Immature natural killer cell (primary cell): ENCODE measurements around the gene FBLN5. TPM values are rescaled to one million over a fixed set of nuclear protein-coding genes. Genes with fewer than 3 reads are reported as not detected.

Experiments
- DNase-seq, 3 donors: peaks; one replicate each; pipeline ENCODE4 v3.0.0; 2022; ENCODE audit warnings: mixed read lengths in 1 of 3
- H3K27ac Mint-ChIP-seq, 6 donors: one replicate each; pipeline ENCODE4 v1.8.0; 2020; ENCODE audit warnings: mixed read lengths in 6 of 6, mild to moderate bottlenecking in 5 of 6, inconsistent platforms in 4 of 6, moderate library complexity in 3 of 6
- H3K27me3 Mint-ChIP-seq, 3 donors: one replicate each; pipeline ENCODE4 v1.8.0; 2020 to 2021; ENCODE audit warnings: low read depth in 3 of 3, mild to moderate bottlenecking in 3 of 3, mixed read lengths in 3 of 3, moderate library complexity in 3 of 3, inconsistent platforms in 1 of 3
- H3K36me3 Mint-ChIP-seq, 3 donors: one replicate each; pipeline ENCODE4 v1.8.0; 2020; ENCODE audit warnings: mixed read lengths in 3 of 3, inconsistent platforms in 2 of 3, mild to moderate bottlenecking in 2 of 3
- H3K4me1 Mint-ChIP-seq, 2 donors: one replicate each; pipeline ENCODE4 v1.8.0; 2020; ENCODE audit warnings: inconsistent platforms in 2 of 2, mild to moderate bottlenecking in 2 of 2, mixed read lengths in 2 of 2, moderate library complexity in 1 of 2
- H3K4me3 Mint-ChIP-seq, 5 donors: one replicate each; pipeline ENCODE4 v1.8.0; 2020; ENCODE audit warnings: mild to moderate bottlenecking in 5 of 5, mixed read lengths in 5 of 5, inconsistent platforms in 3 of 5, moderate library complexity in 3 of 5
- H3K9me3 Mint-ChIP-seq, 6 donors: one replicate each; pipeline ENCODE4 v1.8.0; 2020; ENCODE audit warnings: mild to moderate bottlenecking in 6 of 6, mixed read lengths in 6 of 6, inconsistent platforms in 4 of 6, moderate library complexity in 3 of 6
- polyA plus RNA-seq, 3 donors: library from polyadenylated mRNA; unstranded; fragments of 300-500 nt; fragmentation: Illumina TruSeq; gene quantifications; one replicate each; pipeline ENCODE4 v1.2.3, GENCODE V29; 2021

FBLN5 gene
- polyA plus RNA-seq, 3 donors from 2014 or later: 3.0 to 3.8 (median 3.0) TPM

- no peaks in the 10 kb centered on the region for H3K9me3 Mint-ChIP-seq
Observed at GRCh38 chr14:91934554-91935285, 12.8 kb downstream of the FBLN5 start.

GRCh38 chr14:91931478-91932088 lies 15.9 kb downstream of the FBLN5 start:
- Mint-ChIP-seq H3K27me3 (peaks cover 0 to 3% (median 2%) of the 10 kb centered on the region in 3 donors), H3K9me3 (no peaks in the 10 kb centered on the region), H3K27ac (peak overlapping the region in 1 of 6 donors; percentile 9), H3K4me1 (no peaks in the 10 kb centered on the region), H3K4me3 (no peak overlapping the region), H3K36me3 (no peaks in the 10 kb centered on the region)
- no peak for DNase-seq

More at GRCh38 chr14:91934554-91935285, 12.8 kb downstream of the FBLN5 start:
- Mint-ChIP-seq H3K36me3 (no peaks in the 10 kb centered on the region), H3K4me3 (no peak overlapping the region), H3K4me1 (no peaks in the 10 kb centered on the region), H3K27ac (no peak overlapping the region), H3K27me3 (peaks cover 0 to 3% (median 2%) of the 10 kb centered on the region in 3 donors)
- DNase-seq: no peak

- Mint-ChIP-seq H3K27me3 (peaks cover 0 to 3% (median 2%) of the 10 kb centered on the region in 3 donors), H3K4me1 (no peaks in the 10 kb centered on the region), H3K36me3 (no peaks in the 10 kb centered on the region), H3K4me3 (no peak overlapping the region), H3K9me3 (no peaks in the 10 kb centered on the region), H3K27ac (no peak overlapping the region)
- DNase-seq: no peak
Observed at GRCh38 chr14:91929700-91930099, 17.8 kb downstream of the FBLN5 start.

GRCh38 chr14:91927800-91928199 lies 19.7 kb downstream of the FBLN5 start:
- Mint-ChIP-seq H3K27ac (no peak overlapping the region), H3K4me1 (no peaks in the 10 kb centered on the region), H3K27me3 (peaks cover 0 to 3% (median 3%) of the 10 kb centered on the region in 3 donors), H3K4me3 (no peak overlapping the region), H3K9me3 (no peaks in the 10 kb centered on the region), H3K36me3 (no peaks in the 10 kb centered on the region)
- DNase-seq: no peak

GRCh38 chr14:91927191-91927590 lies 20.3 kb downstream of the FBLN5 start:
- peaks cover 0 to 3% (median 0%) of the 10 kb centered on the region in 3 donors for H3K27me3 Mint-ChIP-seq
- H3K27ac Mint-ChIP-seq: no peak overlapping the region
- no peaks in the 10 kb centered on the region for H3K4me1 Mint-ChIP-seq
- no peaks in the 10 kb centered on the region for H3K9me3 Mint-ChIP-seq
- no peaks in the 10 kb centered on the region for H3K36me3 Mint-ChIP-seq
- DNase-seq: no peak
- no peak overlapping the region for H3K4me3 Mint-ChIP-seq

GRCh38 chr14:91926131-91926890 lies 21.2 kb downstream of the FBLN5 start:
- peaks cover 0 to 3% (median 0%) of the 10 kb centered on the region in 3 donors for H3K27me3 Mint-ChIP-seq
- no peak overlapping the region for H3K4me3 Mint-ChIP-seq
- no peak for DNase-seq
- H3K9me3 Mint-ChIP-seq: peaks cover 0 to 1% (median 0%) of the 10 kb centered on the region in 6 donors
- H3K4me1 Mint-ChIP-seq: no peaks in the 10 kb centered on the region
- H3K36me3 Mint-ChIP-seq: no peaks in the 10 kb centered on the region
- H3K27ac Mint-ChIP-seq: no peak overlapping the region

- no peak overlapping the region for H3K4me3 Mint-ChIP-seq
- no peaks in the 10 kb centered on the region for H3K4me1 Mint-ChIP-seq
- peaks cover 0 to 5% (median 0%) of the 10 kb centered on the region in 3 donors for H3K27me3 Mint-ChIP-seq
- no peaks in the 10 kb centered on the region for H3K36me3 Mint-ChIP-seq
- no peak for DNase-seq
- H3K27ac Mint-ChIP-seq: no peak overlapping the region
- H3K9me3 Mint-ChIP-seq: peaks cover 0 to 1% (median 0%) of the 10 kb centered on the region in 6 donors
Observed at GRCh38 chr14:91925727-91926121, 21.8 kb downstream of the FBLN5 start.

- H3K27me3 Mint-ChIP-seq: peaks cover 0 to 5% (median 0%) of the 10 kb centered on the region in 3 donors
- DNase-seq: no peak
- H3K9me3 Mint-ChIP-seq: peaks cover 0 to 1% (median 0%) of the 10 kb centered on the region in 6 donors
- no peaks in the 10 kb centered on the region for H3K36me3 Mint-ChIP-seq
- H3K4me3 Mint-ChIP-seq: no peak overlapping the region
- no peak overlapping the region for H3K27ac Mint-ChIP-seq
- no peaks in the 10 kb centered on the region for H3K4me1 Mint-ChIP-seq
Observed at GRCh38 chr14:91925001-91925726, 22.3 kb downstream of the FBLN5 start.

GRCh38 chr14:91920526-91920925 lies 27.0 kb downstream of the FBLN5 start:
- H3K9me3 Mint-ChIP-seq: peaks cover 0 to 1% (median 0%) of the 10 kb centered on the region in 6 donors
- no peak overlapping the region for H3K4me3 Mint-ChIP-seq
- H3K27me3 Mint-ChIP-seq: peaks cover 0 to 5% (median 1%) of the 10 kb centered on the region in 3 donors
- no peaks in the 10 kb centered on the region for H3K4me1 Mint-ChIP-seq
- DNase-seq: no peak
- H3K27ac Mint-ChIP-seq: no peak overlapping the region
- H3K36me3 Mint-ChIP-seq: no peaks in the 10 kb centered on the region

GRCh38 chr14:91919814-91920213 lies 27.7 kb downstream of the FBLN5 start:
- DNase-seq: no peak
- Mint-ChIP-seq H3K4me1 (no peaks in the 10 kb centered on the region), H3K9me3 (peaks cover 0 to 1% (median 0%) of the 10 kb centered on the region in 6 donors), H3K27me3 (peaks cover 0 to 5% (median 1%) of the 10 kb centered on the region in 3 donors), H3K36me3 (no peaks in the 10 kb centered on the region), H3K4me3 (no peak overlapping the region), H3K27ac (no peak overlapping the region)

GRCh38 chr14:91918186-91918883 lies 29.2 kb downstream of the FBLN5 start:
- peaks cover 0 to 2% (median 1%) of the 10 kb centered on the region in 3 donors for H3K27me3 Mint-ChIP-seq
- no peaks in the 10 kb centered on the region for H3K36me3 Mint-ChIP-seq
- peaks cover 0 to 1% (median 0%) of the 10 kb centered on the region in 6 donors for H3K9me3 Mint-ChIP-seq
- no peak overlapping the region for H3K27ac Mint-ChIP-seq
- no peak overlapping the region for H3K4me3 Mint-ChIP-seq
- DNase-seq: no peak
- no peaks in the 10 kb centered on the region for H3K4me1 Mint-ChIP-seq

- Mint-ChIP-seq H3K9me3 (no peaks in the 10 kb centered on the region), H3K4me3 (no peak overlapping the region), H3K27ac (no peak overlapping the region), H3K36me3 (no peaks in the 10 kb centered on the region), H3K27me3 (peaks cover 0 to 5% (median 3%) of the 10 kb centered on the region in 3 donors), H3K4me1 (peaks cover 41 to 42% of the 10 kb centered on the region in 2 donors)
- DNase-seq: no peak
Observed at GRCh38 chr14:91912035-91912434, 35.5 kb downstream of the FBLN5 start.

- no peaks in the 10 kb centered on the region for H3K9me3 Mint-ChIP-seq
- H3K27me3 Mint-ChIP-seq: peaks cover 0 to 5% (median 3%) of the 10 kb centered on the region in 3 donors
- peak; percentile 20 to 43 (median 39) for DNase-seq
- no peak overlapping the region for H3K27ac Mint-ChIP-seq
- H3K4me1 Mint-ChIP-seq: peaks cover 42% of the 10 kb centered on the region in 2 donors
- H3K36me3 Mint-ChIP-seq: no peaks in the 10 kb centered on the region
- H3K4me3 Mint-ChIP-seq: peak overlapping the region in 1 of 5 donors; percentile 23
Observed at GRCh38 chr14:91911474-91912032, 35.9 kb downstream of the FBLN5 start.
